GM06990 (cell line): ENCODE results near the gene SV2B.

Experiments
- DNase-seq: peaks from one replicate; pipeline ENCODE4 v3.0.0-alpha.2; 2011; ENCODE audit not compliant: insufficient read length; ENCODE audit errors: extremely low read depth
- H3K27me3 ChIP-seq: replicated peaks from 2 replicates; pipeline ENCODE4 v1.6.0; 2011; ENCODE audit warnings: low read length; ENCODE audit not compliant: control insufficient read depth, insufficient read depth
- H3K36me3 ChIP-seq: 2 replicates; pipeline ENCODE4 v1.5.1; 2011; ENCODE audit warnings: low read length; ENCODE audit not compliant: control insufficient read depth, insufficient read depth
- H3K4me3 ChIP-seq: replicated peaks from 2 replicates; pipeline ENCODE4 v1.5.1; 2011; ENCODE audit warnings: low read depth, mild to moderate bottlenecking, control low read depth, low read length
- CTCF ChIP-seq: IDR thresholded peaks from 2 replicates; pipeline ENCODE4 v1.5.1; 2011; ENCODE audit warnings: low read length, control low read depth, mild to moderate bottlenecking, inconsistent platforms; ENCODE audit not compliant: insufficient read depth, poor library complexity, severe bottlenecking

The SV2B gene

GRCh38 chr15:91098451-91098850, 1.6 kb upstream of the SV2B start:
- Histone ChIP-seq H3K4me3 (no peak overlapping the region), H3K36me3 (no peaks in the 10 kb centered on the region), H3K27me3 (no peaks in the 10 kb centered on the region; the same call in 1 of the 2 replicates)
- no peak for DNase-seq
- TF ChIP-seq CTCF: no peak

- no peaks in the 10 kb centered on the region for H3K36me3 ChIP-seq
- TF ChIP-seq CTCF: peak; percentile 36
- H3K4me3 ChIP-seq: peak overlapping the region; percentile 71
- peak; percentile 44 for DNase-seq
- no peaks in the 10 kb centered on the region; the same call in 1 of the 2 replicates for H3K27me3 ChIP-seq
Observed at GRCh38 chr15:91099616-91099994, 452 bp upstream of the SV2B start.

- Histone ChIP-seq H3K4me3 (peak overlapping the region; percentile 71), H3K27me3 (no peaks in the 10 kb centered on the region; the same call in 1 of the 2 replicates), H3K36me3 (no peaks in the 10 kb centered on the region)
- DNase-seq: no peak
- no peak for TF ChIP-seq CTCF
Observed at GRCh38 chr15:91100814-91101607, 954 bp downstream of the SV2B start.

GRCh38 chr15:91101608-91101920, 1.5 kb downstream of the SV2B start:
- H3K36me3 ChIP-seq: no peaks in the 10 kb centered on the region
- no peaks in the 10 kb centered on the region; the same call in 1 of the 2 replicates for H3K27me3 ChIP-seq
- H3K4me3 ChIP-seq: no peak overlapping the region
- no peak for DNase-seq
- no peak for TF ChIP-seq CTCF

- no peak for TF ChIP-seq CTCF
- Histone ChIP-seq H3K36me3 (no peaks in the 10 kb centered on the region), H3K27me3 (no peaks in the 10 kb centered on the region; the same call in 1 of the 2 replicates), H3K4me3 (no peak overlapping the region)
- no peak for DNase-seq
Observed at GRCh38 chr15:91102546-91103330, 2.7 kb downstream of the SV2B start.
